Tibial nerve (tissue), 4 donors: ENCODE results near the gene NRL. TPM values are rescaled to one million over a fixed set of nuclear protein-coding genes. Genes with fewer than 3 reads are reported as not detected.

Experiments
- DNase-seq, 2 donors: peaks; one replicate each; pipeline ENCODE4 v3.0.0-alpha.2; 2019; ENCODE audit warnings: low spot score in 2 of 2
- H3K27ac ChIP-seq, 4 donors: fragments of 200-600 bp; sonication (generic) in 3 of 4; one replicate each; pipeline ENCODE4 v1.5.1; 2017 to 2019; ENCODE audit warnings: mild to moderate bottlenecking in 1 of 4
- H3K27me3 ChIP-seq, 2 donors: fragments of 200-600 bp; sonication (generic) in 1 of 2; one replicate each; pipeline versions ENCODE4 v1.5.1 to v1.6.0; 2017 to 2019
- H3K36me3 ChIP-seq, 3 donors: fragments of 200-600 bp; sonication (generic); one replicate each; pipeline ENCODE4 v1.5.1; 2018 to 2019
- H3K4me1 ChIP-seq, 4 donors: fragments of 200-600 bp; sonication (generic) in 3 of 4; one replicate each; pipeline ENCODE4 v1.5.1; 2017 to 2019
- H3K4me3 ChIP-seq, 4 donors: fragments of 200-600 bp; sonication (generic) in 3 of 4; one replicate each; pipeline ENCODE4 v1.5.1; 2017 to 2019; ENCODE audit warnings: mild to moderate bottlenecking in 1 of 4, moderate library complexity in 1 of 4
- H3K9me3 ChIP-seq, 4 donors: fragments of 200-600 bp; sonication (generic) in 3 of 4; one replicate each; pipeline ENCODE4 v1.5.1; 2017 to 2019
- EP300 ChIP-seq, 2 donors: sonication (generic); formaldehyde crosslinking; IDR thresholded peaks; one replicate each; pipeline ENCODE4 v1.6.1; 2017; ENCODE audit warnings: antibody characterized with exemption in 2 of 2, mild to moderate bottlenecking in 1 of 2
- POLR2A ChIP-seq, 2 donors: fragments of 450-650 bp; IDR thresholded peaks; one replicate each; pipeline ENCODE4 v1.6.1; 2017; ENCODE audit warnings: antibody characterized with exemption in 2 of 2, mild to moderate bottlenecking in 2 of 2, moderate library complexity in 2 of 2
- WGBS, 2 donors: methylation state at CpG; one replicate each; pipeline ENCODE4 v1.1.5; 2018; 5-methylcytosine and 5-hydroxymethylcytosine counted together
- total RNA-seq, 4 donors: library from RNA; depleted of rRNA; stranded (reverse); fragments of >200 nt; gene quantifications; one replicate each; pipeline ENCODE4 v1.1.0, GENCODE V29; 2016
- TF ChIP-seq, protein P1 (sequence below), 5 experiments: fragments of 200-600 bp in 3 of 5; fragments of 450-650 bp in 2 of 5; sonication (generic) in 3 of 5; IDR thresholded peaks; one replicate each; pipeline ENCODE4 v1.5.1; 2016 to 2019; ENCODE audit warnings: antibody characterized with exemption in 5 of 5, mild to moderate bottlenecking in 3 of 5, moderate library complexity in 2 of 5

Gene NRL
- total RNA-seq, 4 donors from 2014 or later, result 4.8 to 7.0 (median 5.9) TPM

DNA sequence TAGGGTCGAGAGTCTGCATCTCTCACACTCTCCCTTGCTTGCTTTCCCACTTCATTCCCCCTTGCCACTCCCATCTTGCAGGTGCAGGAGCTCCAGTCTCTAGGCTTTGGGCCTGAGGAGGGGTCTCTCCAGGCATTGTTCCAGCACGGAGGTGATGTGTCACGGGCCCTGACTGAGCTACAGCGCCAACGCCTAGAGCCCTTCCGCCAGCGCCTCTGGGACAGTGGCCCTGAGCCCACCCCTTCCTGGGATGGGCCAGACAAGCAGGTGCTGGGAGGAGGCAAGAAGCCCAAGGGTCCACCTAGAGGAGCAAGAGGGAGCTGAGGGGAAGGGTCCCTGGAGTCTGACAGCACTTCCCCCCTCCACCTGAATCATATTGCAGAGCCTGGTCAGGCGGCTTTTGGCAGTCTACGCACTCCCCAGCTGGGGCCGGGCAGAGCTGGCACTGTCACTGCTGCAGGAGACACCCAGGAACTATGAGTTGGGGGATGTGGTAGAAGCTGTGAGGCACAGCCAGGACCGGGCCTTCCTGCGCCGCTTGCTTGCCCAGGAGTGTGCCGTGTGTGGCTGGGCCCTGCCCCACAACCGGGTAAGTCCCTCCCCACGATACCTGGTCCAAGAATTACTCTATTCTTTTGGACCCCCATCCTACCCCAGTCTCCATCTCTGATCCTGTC is 36.8 kb upstream of the NRL start:
- peaks cover 8 to 84% (median 41%) of the 10 kb centered on the region in 3 donors for H3K36me3 ChIP-seq
- no peak overlapping the region for H3K4me3 ChIP-seq
- H3K9me3 ChIP-seq, result no peaks in the 10 kb centered on the region
- DNase-seq, result no peak
- 93 to 96% methylated on average over 10 to 16 of the region's 16 CpGs for WGBS, 2 donors
- H3K27me3 ChIP-seq, result no peaks in the 10 kb centered on the region
- TF ChIP-seq POLR2A (IDR thresholded peaks at IDR 0.05) (no peak), EP300 (IDR thresholded peaks at IDR 0.05) (no peak)
- TF ChIP-seq, protein P1, sequence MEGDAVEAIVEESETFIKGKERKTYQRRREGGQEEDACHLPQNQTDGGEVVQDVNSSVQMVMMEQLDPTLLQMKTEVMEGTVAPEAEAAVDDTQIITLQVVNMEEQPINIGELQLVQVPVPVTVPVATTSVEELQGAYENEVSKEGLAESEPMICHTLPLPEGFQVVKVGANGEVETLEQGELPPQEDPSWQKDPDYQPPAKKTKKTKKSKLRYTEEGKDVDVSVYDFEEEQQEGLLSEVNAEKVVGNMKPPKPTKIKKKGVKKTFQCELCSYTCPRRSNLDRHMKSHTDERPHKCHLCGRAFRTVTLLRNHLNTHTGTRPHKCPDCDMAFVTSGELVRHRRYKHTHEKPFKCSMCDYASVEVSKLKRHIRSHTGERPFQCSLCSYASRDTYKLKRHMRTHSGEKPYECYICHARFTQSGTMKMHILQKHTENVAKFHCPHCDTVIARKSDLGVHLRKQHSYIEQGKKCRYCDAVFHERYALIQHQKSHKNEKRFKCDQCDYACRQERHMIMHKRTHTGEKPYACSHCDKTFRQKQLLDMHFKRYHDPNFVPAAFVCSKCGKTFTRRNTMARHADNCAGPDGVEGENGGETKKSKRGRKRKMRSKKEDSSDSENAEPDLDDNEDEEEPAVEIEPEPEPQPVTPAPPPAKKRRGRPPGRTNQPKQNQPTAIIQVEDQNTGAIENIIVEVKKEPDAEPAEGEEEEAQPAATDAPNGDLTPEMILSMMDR (IDR thresholded peaks at IDR 0.05), result no peak
- no peak overlapping the region for H3K27ac ChIP-seq
- H3K4me1 ChIP-seq, result peaks cover 0 to 22% (median 8%) of the 10 kb centered on the region in 4 donors

DNA sequence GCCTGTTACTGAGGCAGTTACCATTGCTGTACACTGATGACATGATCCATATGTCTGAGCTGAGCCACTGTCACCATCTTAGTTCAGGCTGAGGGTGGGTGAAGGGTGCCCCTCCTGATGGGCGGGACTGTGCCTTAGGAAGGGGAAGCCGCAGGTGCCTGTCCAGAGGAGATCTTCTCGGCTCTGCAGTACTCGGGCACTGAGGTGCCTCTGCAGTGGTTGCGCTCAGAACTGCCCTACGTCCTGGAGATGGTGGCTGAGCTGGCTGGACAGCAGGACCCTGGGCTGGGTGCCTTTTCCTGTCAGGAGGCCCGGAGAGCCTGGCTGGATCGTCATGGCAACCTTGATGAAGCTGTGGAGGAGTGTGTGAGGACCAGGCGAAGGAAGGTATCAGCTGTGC is 36.2 kb upstream of the NRL start:
- TF ChIP-seq POLR2A (IDR thresholded peaks at IDR 0.05) (no peak), EP300 (IDR thresholded peaks at IDR 0.05) (no peak)
- TF ChIP-seq, protein P1 (IDR thresholded peaks at IDR 0.05), result no peak
- peaks cover 8 to 78% (median 36%) of the 10 kb centered on the region in 3 donors for H3K36me3 ChIP-seq

DNA sequence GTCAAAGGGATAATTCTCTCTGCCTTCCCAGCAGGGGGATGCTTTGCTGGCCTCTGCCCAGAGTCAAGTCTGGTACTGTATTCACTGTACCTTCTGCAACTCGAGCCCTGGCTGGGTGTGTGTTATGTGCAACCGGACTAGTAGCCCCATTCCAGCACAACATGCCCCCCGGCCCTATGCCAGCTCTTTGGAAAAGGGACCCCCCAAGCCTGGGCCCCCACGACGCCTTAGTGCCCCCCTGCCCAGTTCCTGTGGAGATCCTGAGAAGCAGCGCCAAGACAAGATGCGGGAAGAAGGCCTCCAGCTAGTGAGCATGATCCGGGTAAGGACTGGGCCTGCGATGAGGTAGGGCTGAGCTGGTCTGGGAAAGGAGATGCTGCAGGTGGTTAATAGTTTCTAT is 35.8 kb upstream of the NRL start:
- WGBS, 2 donors, result 91 to 97% methylated on average over 9 of the region's 9 CpGs
- H3K27ac ChIP-seq, result no peak overlapping the region
- no peak for TF ChIP-seq EP300 (IDR thresholded peaks at IDR 0.05)
- TF ChIP-seq, protein P1 (IDR thresholded peaks at IDR 0.05), result no peak
- no peak for TF ChIP-seq POLR2A (IDR thresholded peaks at IDR 0.05)
- peaks cover 8 to 74% (median 32%) of the 10 kb centered on the region in 3 donors for H3K36me3 ChIP-seq
- H3K4me3 ChIP-seq, result no peak overlapping the region
- no peaks in the 10 kb centered on the region for H3K9me3 ChIP-seq
- H3K4me1 ChIP-seq, result peaks cover 4 to 27% (median 14%) of the 10 kb centered on the region in 4 donors
- no peak for DNase-seq
- no peaks in the 10 kb centered on the region for H3K27me3 ChIP-seq

More for the DNA sequence above, 36.2 kb upstream of the NRL start:
- Histone ChIP-seq H3K4me3 (no peak overlapping the region), H3K27me3 (no peaks in the 10 kb centered on the region), H3K9me3 (no peaks in the 10 kb centered on the region), H3K4me1 (peaks cover under 1 to 23% (median 9%) of the 10 kb centered on the region in 4 donors), H3K27ac (no peak overlapping the region)
- 77 to 87% methylated on average over 9 of the region's 9 CpGs for WGBS, 2 donors
- DNase-seq, result no peak

DNA sequence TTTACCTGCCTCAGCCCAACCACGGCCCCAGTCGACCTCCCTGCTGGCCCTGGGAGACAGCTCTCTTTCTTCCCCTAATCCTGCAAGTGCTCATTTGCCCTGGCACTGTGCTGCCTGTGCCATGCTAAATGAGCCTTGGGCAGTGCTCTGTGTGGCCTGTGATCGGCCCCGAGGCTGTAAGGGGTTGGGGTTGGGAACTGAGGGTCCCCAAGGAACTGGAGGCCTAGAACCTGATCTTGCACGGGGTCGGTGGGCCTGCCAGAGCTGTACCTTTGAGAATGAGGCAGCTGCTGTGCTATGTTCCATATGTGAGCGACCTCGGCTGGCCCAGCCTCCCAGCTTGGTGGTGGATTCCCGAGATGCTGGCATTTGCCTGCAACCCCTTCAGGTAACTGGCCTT is 35.3 kb upstream of the NRL start:
- H3K9me3 ChIP-seq, result no peaks in the 10 kb centered on the region
- DNase-seq, result no peak
- peaks cover 5 to 69% (median 27%) of the 10 kb centered on the region in 3 donors for H3K36me3 ChIP-seq
- no peaks in the 10 kb centered on the region for H3K27me3 ChIP-seq
- 89 to 90% methylated on average over 9 of the region's 9 CpGs for WGBS, 2 donors
- peaks cover 4 to 32% (median 18%) of the 10 kb centered on the region in 4 donors for H3K4me1 ChIP-seq
- TF ChIP-seq POLR2A (IDR thresholded peaks at IDR 0.05) (no peak), EP300 (IDR thresholded peaks at IDR 0.05) (no peak)
- TF ChIP-seq, protein P1 (IDR thresholded peaks at IDR 0.05), result no peak
- H3K4me3 ChIP-seq, result no peak overlapping the region
- no peak overlapping the region for H3K27ac ChIP-seq

DNA sequence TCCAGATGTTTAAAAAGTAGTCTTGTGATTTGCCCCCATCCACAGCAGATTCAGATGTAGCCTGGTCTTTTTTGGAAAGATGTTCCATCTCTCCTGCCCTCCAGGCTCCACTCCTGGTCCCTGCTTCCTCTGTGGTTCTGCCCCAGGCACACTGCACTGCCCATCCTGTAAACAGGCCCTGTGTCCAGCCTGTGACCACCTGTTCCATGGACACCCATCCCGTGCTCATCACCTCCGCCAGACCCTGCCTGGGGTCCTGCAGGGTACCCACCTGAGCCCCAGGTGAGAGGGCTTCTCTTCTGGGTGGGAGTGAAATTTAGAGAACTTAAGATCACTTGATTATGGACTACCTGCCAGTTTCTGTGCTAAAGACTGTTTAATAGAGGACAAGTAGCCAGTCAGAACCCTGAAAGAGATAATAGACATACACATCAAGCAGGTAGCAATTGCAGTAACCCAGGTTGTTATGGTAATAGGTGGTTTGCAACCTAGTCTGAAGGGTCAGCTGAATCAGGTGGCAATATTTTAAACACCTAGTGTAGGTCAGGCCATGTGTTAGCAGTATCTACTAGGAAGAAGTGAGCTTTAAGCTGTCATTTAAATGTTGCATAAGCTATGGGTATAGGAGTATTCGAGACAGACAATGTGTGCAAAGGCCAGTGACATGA is 34.7 kb upstream of the NRL start:
- WGBS, 2 donors, result 94 to 96% methylated on average over 3 of the region's 3 CpGs

More for the DNA sequence above, 34.7 kb upstream of the NRL start:
- TF ChIP-seq EP300 (IDR thresholded peaks at IDR 0.05) (no peak), POLR2A (IDR thresholded peaks at IDR 0.05) (no peak)
- TF ChIP-seq, protein P1 (IDR thresholded peaks at IDR 0.05), result no peak
- Histone ChIP-seq H3K27ac (no peak overlapping the region), H3K4me3 (no peak overlapping the region), H3K36me3 (peaks cover 5 to 63% (median 22%) of the 10 kb centered on the region in 3 donors), H3K4me1 (peaks cover 4 to 38% (median 19%) of the 10 kb centered on the region in 4 donors), H3K9me3 (no peaks in the 10 kb centered on the region), H3K27me3 (no peaks in the 10 kb centered on the region)
- no peak for DNase-seq
